Activated T-helper 17 cell treated with anti-CD3 and anti-CD28 coated beads, Interleukin-2, amount 50 U/mL, for 72 hours (primary cell): ENCODE results near the gene RFC4. TPM values are rescaled to one million over a fixed set of nuclear protein-coding genes. Genes with fewer than 3 reads are reported as not detected.
"Not testable (repeated sequence)": the region's sequence is repeated elsewhere in the genome, so short reads cannot be mapped to it uniquely, and the experiment has no call there.

ENCODE experiments used
- ATAC-seq: fragments of 150-1000 bp; cut with Tn5 transposase; replicated peaks from 2 replicates; pipeline ENCODE4 v1.10.0; 2021; ENCODE audit warnings: mild to moderate bottlenecking, moderate library complexity
- H3K27ac Mint-ChIP-seq: one replicate; pipeline ENCODE4 v1.8.0; 2022; ENCODE audit warnings: mixed read lengths
- H3K27me3 Mint-ChIP-seq: one replicate; pipeline ENCODE4 v1.8.0; 2022; ENCODE audit warnings: mixed read lengths
- H3K36me3 Mint-ChIP-seq: one replicate; pipeline ENCODE4 v1.8.0; 2022; ENCODE audit warnings: low read depth, mild to moderate bottlenecking, mixed read lengths
- H3K4me1 Mint-ChIP-seq: one replicate; pipeline ENCODE4 v1.8.0; 2022; ENCODE audit warnings: mixed read lengths
- H3K4me3 Mint-ChIP-seq: one replicate; pipeline ENCODE4 v1.8.0; 2022; ENCODE audit warnings: mild to moderate bottlenecking, mixed read lengths
- H3K9me3 Mint-ChIP-seq: one replicate; pipeline ENCODE4 v1.8.0; 2022; ENCODE audit warnings: mixed read lengths
- total RNA-seq, 2 donors: library from RNA; stranded (reverse); gene quantifications; one replicate each; pipeline ENCODE4 v1.2.3, GENCODE V29; 2022

Gene RFC4
- total RNA-seq, 2 donors from 2014 or later = 87.1 to 108 TPM

DNA sequence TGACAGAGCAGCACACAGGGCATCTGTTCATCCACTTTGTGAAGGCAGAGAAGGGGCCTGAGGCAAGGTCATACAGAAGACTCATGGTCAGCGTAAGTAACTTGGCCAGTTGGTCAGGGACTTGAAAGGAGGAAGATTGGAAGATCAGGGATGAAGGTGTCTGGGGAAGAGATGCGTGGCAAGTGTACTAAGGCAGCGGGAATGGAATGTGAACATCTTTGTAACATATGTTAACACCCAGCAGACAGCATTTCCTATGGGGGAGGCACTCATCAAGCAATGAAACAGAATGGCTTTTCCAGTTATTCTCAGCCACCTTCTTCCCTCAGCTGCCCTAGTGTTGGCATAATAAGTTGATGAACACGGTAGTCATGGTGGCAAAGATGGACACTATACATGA, 7.8 kb upstream of the RFC4 start:
- no peaks in the 10 kb centered on the region for H3K9me3 Mint-ChIP-seq
- no peak overlapping the region for H3K4me3 Mint-ChIP-seq
- no peaks in the 10 kb centered on the region for H3K27me3 Mint-ChIP-seq
- peaks cover 4% of the 10 kb centered on the region for H3K4me1 Mint-ChIP-seq
- H3K27ac Mint-ChIP-seq = no peak overlapping the region
- no peaks in the 10 kb centered on the region for H3K36me3 Mint-ChIP-seq
- no peak for ATAC-seq

DNA sequence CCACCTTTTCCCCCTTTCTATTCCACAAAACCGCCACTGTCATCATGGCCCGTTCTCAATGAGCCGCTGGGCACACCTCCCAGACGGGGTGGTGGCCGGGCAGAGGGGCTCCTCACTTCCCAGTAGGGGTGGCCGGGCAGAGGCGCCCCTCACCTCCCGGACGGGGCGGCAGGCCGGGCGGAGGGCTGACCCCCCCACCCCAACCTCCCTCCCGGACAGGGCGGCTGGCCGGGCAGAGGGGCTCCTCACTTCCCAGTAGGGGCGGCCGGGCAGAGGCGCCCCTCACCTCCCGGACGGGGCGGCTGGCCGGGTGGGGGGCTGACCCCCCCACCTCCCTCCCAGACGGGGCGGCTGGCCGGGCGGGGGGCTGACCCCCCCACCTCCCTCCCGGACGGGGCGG, 5.0 kb upstream of the RFC4 start:
- not testable (repeated sequence) for H3K27me3 Mint-ChIP-seq, H3K36me3 Mint-ChIP-seq, ATAC-seq, H3K4me3 Mint-ChIP-seq, H3K9me3 Mint-ChIP-seq, H3K27ac Mint-ChIP-seq, H3K4me1 Mint-ChIP-seq

DNA sequence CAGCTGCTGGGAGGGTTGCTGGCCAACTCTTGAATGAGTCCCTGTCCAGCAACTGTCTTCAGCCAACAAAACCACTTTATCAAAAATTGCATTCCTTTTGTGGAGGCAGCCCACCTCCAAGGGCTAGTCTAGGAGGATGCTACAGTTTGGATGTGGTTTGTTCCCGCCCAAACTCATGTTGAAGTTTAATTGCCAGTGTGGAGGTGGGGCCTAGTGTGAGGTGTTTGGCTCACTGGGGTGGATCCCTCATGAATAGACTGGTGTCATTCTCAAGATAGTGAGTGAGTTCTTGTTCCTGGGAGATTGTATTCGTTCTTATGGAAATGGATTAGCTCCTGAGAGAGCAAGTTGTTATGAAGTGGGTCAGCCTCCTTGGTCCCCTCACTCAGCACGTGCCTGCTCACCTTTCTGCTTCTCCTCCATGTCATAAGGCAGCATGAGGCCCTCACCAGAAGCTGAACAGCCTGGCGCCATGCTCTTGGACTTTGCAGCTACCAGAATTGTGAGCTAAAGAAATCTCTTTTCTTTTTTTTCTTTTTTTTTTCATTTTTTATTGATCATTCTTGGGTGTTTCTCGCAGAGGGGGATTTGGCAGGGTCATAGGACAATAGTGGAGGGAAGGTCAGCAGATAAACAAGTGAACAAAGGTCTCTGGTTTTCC, 4.2 kb upstream of the RFC4 start:
- Mint-ChIP-seq H3K27me3 (no peaks in the 10 kb centered on the region), H3K4me1 (peaks cover 6% of the 10 kb centered on the region), H3K4me3 (no peak overlapping the region), H3K27ac (no peak overlapping the region), H3K9me3 (no peaks in the 10 kb centered on the region), H3K36me3 (peaks cover 3% of the 10 kb centered on the region)
- no peak for ATAC-seq

DNA sequence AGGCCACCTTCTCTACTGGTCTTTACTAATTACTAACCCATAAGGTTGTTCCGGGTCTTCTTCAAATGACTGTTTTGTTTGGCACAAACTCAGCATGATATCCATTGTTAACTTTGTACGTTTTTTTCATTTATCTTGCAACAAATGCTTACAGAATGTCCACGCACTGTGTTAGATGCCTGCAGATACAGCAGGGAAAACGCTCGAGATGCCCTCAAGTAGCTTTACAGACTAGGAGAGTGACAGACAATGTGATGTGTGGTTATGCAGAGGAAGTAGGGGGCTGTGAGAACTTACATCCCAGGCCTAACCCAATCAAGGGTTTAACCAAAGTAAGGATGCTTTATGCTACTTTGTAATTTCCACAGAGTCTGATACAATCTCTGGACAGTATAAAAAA, 949 bp upstream of the RFC4 start:
- Mint-ChIP-seq H3K36me3 (peaks cover 36% of the 10 kb centered on the region), H3K4me3 (peak overlapping the region; percentile 88), H3K27me3 (no peaks in the 10 kb centered on the region), H3K27ac (peak overlapping the region; percentile 88), H3K4me1 (peaks cover 6% of the 10 kb centered on the region), H3K9me3 (no peaks in the 10 kb centered on the region)
- ATAC-seq = no peak

DNA sequence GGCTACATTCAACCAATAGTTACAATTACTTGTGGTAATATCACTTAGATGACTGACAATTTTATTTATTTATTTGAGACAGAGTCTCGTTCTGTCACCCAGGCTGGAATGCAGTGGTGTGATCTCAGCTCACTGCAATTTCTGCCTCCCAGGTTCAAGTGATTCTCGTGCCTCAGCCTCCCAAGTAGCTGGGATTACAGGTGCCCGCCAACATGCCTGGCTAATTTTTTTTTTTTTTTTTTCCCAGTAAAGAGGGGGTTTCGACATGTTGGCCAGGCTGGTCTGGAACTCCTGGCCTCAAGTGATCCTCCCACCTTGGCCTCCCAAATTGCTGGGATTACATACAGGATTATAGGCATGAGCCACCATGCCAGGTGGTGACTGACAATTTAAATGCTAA, 2.8 kb downstream of the RFC4 start:
- H3K4me1 Mint-ChIP-seq = peaks cover 23% of the 10 kb centered on the region
- H3K27ac Mint-ChIP-seq, H3K9me3 Mint-ChIP-seq, H3K4me3 Mint-ChIP-seq, ATAC-seq, H3K27me3 Mint-ChIP-seq: not testable (repeated sequence)
- peaks cover 73% of the 10 kb centered on the region for H3K36me3 Mint-ChIP-seq

DNA sequence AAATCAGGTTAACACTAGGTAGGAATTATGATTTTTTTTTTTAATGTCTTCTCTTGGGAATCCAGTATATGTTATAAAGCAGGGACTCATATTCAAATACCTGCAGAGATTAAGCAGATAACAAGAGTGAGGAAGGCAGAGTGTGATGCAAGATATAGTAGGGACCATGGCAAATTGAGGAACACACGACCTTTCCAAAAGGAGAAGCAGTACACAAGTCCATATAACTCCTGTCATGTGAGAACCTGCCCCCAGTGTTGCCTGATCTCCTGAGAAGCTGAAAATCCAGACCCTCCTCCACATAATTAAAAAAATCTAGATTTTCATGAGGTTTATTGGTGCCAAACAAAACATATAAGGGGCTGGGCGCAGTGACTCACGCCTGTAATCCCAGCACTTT, 3.6 kb downstream of the RFC4 start:
- peaks cover 26% of the 10 kb centered on the region for H3K4me1 Mint-ChIP-seq

DNA sequence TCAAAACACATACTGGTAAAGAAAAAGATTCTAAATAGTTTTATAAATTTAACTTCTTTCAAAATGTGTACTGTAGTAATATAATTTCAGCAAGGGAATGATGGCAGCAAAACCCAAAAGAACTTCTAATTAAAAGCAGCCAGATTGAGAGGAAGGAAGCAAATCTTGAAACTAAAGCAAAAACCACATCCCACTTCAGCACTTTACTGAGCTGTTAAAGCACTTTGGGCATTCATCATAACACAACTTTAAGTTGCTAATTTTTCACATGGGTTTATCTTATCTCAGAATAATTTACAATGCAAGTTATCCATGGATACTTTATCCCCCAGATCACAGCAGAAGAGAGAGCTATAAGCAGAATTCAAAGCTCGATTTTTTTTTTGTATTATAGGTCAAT, 6.0 kb downstream of the RFC4 start:
- H3K27me3 Mint-ChIP-seq = no peaks in the 10 kb centered on the region
- no peaks in the 10 kb centered on the region for H3K9me3 Mint-ChIP-seq
- H3K4me1 Mint-ChIP-seq = peaks cover 19% of the 10 kb centered on the region
- peak overlapping the region; percentile 40 for H3K4me3 Mint-ChIP-seq
- peak overlapping the region; percentile 32 for H3K27ac Mint-ChIP-seq
- ATAC-seq = no peak
- peaks cover 99% of the 10 kb centered on the region for H3K36me3 Mint-ChIP-seq

More for the DNA sequence above, 3.6 kb downstream of the RFC4 start:
- ATAC-seq = no peak
- Mint-ChIP-seq H3K9me3 (no peaks in the 10 kb centered on the region), H3K27me3 (no peaks in the 10 kb centered on the region), H3K27ac (no peak overlapping the region), H3K36me3 (peaks cover 81% of the 10 kb centered on the region), H3K4me3 (no peak overlapping the region)

DNA sequence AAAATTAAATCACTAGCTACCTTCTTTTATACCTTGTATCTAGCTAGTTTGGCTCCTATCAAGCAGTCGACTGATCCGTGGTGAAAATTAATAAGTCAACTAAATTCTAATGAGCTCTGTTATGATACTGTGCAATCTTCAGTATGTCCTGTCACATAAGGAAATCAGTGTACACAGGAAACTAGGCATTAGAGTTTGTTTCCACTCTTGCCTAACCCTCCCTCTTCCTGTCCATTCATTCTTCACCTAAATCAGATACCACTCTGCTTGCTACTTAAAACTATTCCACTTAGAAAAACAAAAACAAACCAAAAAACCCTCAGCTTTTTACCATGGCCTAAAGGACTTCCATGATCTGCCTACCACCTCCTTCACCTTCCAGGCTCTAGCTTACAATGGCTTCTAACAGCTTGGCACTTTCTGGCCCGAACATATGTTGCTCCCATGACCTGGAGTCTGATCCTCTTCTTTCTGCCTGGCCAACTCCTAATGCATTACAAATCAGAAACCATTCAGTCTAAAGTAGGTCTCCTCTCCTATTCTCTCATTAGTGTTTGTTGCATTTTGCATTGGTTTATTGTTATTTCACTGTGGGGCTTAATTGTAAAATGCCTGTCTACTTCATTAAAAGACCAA, 7.9 kb downstream of the RFC4 start:
- peaks cover 19% of the 10 kb centered on the region for H3K4me1 Mint-ChIP-seq
- no peaks in the 10 kb centered on the region for H3K27me3 Mint-ChIP-seq
- H3K9me3 Mint-ChIP-seq = no peaks in the 10 kb centered on the region
- H3K27ac Mint-ChIP-seq = no peak overlapping the region
- no peak overlapping the region for H3K4me3 Mint-ChIP-seq
- peaks cover 99% of the 10 kb centered on the region for H3K36me3 Mint-ChIP-seq
- ATAC-seq = no peak

DNA sequence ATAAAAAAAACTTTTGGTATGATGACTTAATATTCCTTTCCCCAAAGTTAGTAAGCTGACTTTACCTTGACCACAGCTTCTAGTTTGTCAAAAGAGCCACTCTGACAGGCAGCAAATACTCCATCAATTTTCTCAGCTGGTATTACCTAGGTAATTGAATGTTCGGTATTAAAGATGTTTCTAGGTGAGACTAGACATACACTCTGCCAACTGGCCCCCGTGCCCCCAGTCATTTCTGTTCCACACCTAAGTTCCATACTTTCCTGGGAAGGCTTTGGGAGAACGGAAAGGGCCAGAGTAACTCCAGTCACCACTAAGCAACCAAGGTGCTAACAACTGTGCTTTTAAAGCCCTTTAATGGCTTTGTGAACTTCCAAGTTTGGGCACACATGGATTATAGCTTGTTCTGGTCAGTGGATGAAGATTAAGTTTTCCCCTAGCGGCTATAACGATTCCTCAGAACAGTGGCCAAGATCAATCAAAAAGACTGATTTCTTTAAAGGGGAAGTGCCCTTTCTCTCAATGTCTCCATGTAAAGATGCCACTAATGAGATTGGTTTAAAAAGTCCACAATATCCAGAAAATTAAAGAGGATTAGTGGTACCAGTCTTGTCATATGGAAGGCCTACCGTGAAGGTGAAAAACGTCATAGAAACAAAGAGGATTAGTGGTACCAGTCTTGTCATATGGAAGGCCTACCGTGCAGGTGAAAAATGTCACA, 15.9 kb downstream of the RFC4 start:
- Mint-ChIP-seq H3K9me3 (no peaks in the 10 kb centered on the region), H3K27ac (peak overlapping the region; percentile 32), H3K4me3 (peak overlapping the region; percentile 16), H3K4me1 (peaks cover 37% of the 10 kb centered on the region), H3K27me3 (no peaks in the 10 kb centered on the region), H3K36me3 (peaks cover 100% of the 10 kb centered on the region)
- peak; percentile 20 for ATAC-seq

DNA sequence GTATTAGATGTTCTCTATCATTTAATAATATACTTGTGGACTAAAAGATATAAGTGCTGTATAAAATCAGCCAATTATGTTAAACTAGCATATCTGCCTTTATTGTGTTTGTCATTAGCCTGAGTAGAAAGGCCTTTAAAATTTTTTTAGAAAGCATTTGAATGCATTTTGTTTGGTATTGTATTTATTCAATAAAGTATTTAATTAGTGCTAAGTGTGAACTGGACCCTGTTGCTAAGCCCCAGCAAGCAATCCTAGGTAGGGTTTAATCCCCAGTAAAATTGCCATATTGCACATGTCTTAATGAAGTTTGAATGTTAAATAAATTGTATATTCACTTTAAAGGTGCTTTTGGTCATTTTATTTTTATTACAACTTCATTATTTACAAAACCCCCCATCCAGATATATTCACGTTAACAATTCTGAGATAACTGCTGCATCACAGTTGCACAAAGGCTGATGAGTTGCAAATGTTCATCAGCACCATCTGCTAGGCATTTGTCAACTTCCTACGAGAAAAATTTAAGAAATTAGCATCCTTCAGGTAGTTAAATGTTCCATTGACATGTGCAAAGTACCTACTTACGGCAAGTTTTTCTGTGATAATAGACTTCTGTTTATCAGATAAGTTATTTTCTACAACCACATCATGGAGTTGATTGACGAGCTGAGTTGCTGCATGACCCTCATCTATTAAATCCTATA, 16.6 kb downstream of the RFC4 start:
- peak overlapping the region; percentile 100 for H3K27ac Mint-ChIP-seq
- H3K4me1 Mint-ChIP-seq = peaks cover 41% of the 10 kb centered on the region
- no peak for ATAC-seq
- no peaks in the 10 kb centered on the region for H3K27me3 Mint-ChIP-seq
- peaks cover 100% of the 10 kb centered on the region for H3K36me3 Mint-ChIP-seq
- H3K9me3 Mint-ChIP-seq = no peaks in the 10 kb centered on the region
- peak overlapping the region; percentile 97 for H3K4me3 Mint-ChIP-seq

DNA sequence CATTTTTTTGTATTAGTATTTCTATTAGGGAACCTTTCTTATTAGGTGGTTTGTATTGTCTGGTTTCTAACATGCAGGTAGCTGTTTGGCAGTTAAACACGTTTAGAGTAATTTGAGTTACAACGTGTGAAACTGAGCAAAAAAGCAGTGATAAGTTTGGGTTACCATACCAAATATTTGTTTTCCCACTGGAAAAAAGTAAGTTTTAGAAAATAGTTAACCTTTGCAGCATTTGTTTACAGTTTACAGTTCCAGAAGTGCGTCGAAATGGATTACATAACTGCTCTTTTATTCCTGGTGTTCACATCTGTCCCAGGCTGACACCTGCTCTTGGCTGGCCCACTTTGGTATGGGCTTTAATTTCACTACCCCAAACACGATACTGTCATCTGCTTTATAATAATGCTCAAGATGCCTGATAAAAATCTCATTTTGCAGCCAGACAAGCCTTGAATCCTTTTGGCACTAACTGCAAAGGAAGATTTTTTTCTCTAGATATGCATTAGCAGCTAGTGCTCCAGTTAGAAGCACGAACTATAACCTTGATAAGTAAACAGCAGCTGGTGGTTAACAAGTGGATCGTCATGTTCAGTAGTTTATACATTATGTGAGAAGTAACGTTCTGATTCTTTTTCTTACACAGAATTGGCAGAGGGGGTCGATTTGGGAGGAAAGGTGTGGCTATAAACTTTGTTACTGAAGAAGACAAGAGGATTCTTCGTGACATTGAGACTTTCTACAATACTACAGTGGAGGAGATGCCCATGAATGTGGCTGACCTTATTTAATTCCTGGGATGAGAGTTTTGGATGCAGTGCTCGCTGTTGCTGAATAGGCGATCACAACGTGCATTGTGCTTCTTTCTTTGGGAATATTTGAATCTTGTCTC, 17.6 kb downstream of the RFC4 start:
- H3K27ac Mint-ChIP-seq = peak overlapping the region; percentile 100
- H3K27me3 Mint-ChIP-seq = no peaks in the 10 kb centered on the region
- H3K9me3 Mint-ChIP-seq = no peaks in the 10 kb centered on the region
- H3K4me3 Mint-ChIP-seq = peak overlapping the region; percentile 97
- peaks cover 41% of the 10 kb centered on the region for H3K4me1 Mint-ChIP-seq
- peaks cover 100% of the 10 kb centered on the region for H3K36me3 Mint-ChIP-seq
- ATAC-seq = no peak

DNA sequence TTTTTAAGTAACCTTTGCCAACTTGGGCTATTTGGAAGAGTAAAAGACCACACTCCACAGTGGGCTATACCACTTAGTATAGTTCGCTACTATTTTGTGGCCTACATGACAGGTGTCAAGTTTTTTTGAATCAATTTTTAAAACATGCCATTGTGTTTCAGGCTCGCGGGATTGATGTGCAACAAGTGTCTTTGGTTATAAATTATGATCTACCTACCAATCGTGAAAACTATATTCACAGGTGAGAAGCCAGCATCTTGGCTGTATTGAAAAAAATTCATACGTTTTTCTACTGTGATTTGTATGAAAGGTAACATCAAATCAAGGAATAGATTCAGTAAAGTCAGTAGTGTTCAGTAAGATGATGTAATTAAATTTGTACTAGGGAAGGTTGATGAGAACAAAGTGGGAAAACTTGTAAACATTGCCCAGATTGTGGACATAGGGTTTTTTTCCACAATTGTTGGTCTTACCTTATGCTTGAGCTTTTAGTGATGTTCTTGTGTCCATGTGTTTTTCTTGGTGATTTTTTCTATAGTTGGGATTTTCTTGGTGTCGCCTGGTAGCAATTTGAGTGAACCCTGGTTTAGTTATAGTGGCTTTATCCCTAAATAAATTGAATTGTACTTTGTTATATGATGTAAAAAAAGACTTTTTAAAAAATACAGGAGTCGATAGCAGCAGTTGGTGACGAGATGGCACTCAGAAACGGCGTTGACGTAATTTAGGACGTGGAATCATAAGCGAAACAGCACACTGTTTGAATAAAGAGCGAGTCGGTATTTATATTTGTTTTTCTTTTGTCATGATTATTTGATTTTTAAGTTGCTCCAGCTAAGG, 18.4 kb downstream of the RFC4 start:
- H3K4me3 Mint-ChIP-seq = peak overlapping the region; percentile 97
- H3K27me3 Mint-ChIP-seq = no peaks in the 10 kb centered on the region
- H3K36me3 Mint-ChIP-seq = peaks cover 99% of the 10 kb centered on the region
- peak overlapping the region; percentile 100 for H3K27ac Mint-ChIP-seq
- H3K4me1 Mint-ChIP-seq = peaks cover 41% of the 10 kb centered on the region
- no peaks in the 10 kb centered on the region for H3K9me3 Mint-ChIP-seq
- no peak for ATAC-seq

DNA sequence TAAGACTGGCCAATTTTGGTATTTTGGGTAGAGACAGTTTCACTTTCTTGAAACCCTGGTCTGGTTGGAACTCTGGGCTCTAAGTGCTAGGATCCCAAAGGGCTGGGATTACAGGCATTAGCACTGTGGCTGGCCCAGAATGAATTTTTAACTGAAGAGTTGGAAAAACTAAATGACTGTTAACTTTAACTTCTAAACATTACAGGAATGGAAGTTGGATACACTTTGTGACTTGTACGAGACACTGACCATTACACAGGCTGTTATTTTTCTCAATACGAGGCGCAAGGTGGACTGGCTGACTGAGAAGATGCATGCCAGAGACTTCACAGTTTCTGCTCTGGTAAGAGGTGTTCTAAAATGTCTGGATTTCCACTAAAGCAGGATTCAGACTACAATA, 19.4 kb downstream of the RFC4 start:
- H3K4me3 Mint-ChIP-seq = peak overlapping the region; percentile 97
- H3K27ac Mint-ChIP-seq = peak overlapping the region; percentile 100
- no peaks in the 10 kb centered on the region for H3K9me3 Mint-ChIP-seq
- H3K27me3 Mint-ChIP-seq = no peaks in the 10 kb centered on the region
- H3K36me3 Mint-ChIP-seq = peaks cover 96% of the 10 kb centered on the region
- ATAC-seq = no peak
- peaks cover 41% of the 10 kb centered on the region for H3K4me1 Mint-ChIP-seq
